Measurements from ENCODE around the gene BRAT1. TPM values are rescaled to one million over a fixed set of nuclear protein-coding genes. Genes with fewer than 3 reads are reported as not detected.

Gene BRAT1
- total RNA-seq, 1 donor from 2014 or later, result 52.7 TPM

DNA sequence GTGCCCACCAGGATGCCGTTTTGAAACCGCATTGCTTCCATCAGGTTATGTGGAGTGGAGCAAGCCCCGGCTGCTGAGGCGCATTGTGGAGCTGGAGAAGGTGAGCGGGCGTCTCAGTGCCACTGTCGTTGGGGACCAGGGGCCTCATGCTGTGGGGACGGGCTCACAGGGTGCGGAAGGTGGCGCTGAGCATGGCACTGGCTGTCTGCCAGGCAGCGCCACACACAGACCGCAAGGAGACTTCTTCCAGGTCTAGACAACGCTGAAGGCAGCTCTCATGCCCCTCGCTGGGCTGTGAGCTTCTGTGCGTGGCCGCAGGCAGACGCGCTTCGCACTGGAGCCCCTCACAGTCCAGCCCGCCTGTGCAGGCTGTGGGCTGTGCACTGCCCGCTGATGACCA is 32.5 kb upstream of the BRAT1 start:
- peaks cover 9% of the 10 kb centered on the region for H3K36me3 Mint-ChIP-seq (ENCODE audit: low read depth)
- no peak for DNase-seq (ENCODE audit: low read depth, low spot score)
- no peak overlapping the region for H3K4me3 Mint-ChIP-seq
- TF ChIP-seq, protein P1, sequence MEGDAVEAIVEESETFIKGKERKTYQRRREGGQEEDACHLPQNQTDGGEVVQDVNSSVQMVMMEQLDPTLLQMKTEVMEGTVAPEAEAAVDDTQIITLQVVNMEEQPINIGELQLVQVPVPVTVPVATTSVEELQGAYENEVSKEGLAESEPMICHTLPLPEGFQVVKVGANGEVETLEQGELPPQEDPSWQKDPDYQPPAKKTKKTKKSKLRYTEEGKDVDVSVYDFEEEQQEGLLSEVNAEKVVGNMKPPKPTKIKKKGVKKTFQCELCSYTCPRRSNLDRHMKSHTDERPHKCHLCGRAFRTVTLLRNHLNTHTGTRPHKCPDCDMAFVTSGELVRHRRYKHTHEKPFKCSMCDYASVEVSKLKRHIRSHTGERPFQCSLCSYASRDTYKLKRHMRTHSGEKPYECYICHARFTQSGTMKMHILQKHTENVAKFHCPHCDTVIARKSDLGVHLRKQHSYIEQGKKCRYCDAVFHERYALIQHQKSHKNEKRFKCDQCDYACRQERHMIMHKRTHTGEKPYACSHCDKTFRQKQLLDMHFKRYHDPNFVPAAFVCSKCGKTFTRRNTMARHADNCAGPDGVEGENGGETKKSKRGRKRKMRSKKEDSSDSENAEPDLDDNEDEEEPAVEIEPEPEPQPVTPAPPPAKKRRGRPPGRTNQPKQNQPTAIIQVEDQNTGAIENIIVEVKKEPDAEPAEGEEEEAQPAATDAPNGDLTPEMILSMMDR (conservative IDR thresholded peaks at IDR 0.05), result no peak
- H3K27me3 Mint-ChIP-seq (ENCODE audit: low read depth), result no peaks in the 10 kb centered on the region
- H3K4me1 Mint-ChIP-seq, result peaks cover 4% of the 10 kb centered on the region
- no peak overlapping the region for H3K27ac Mint-ChIP-seq (ENCODE audit: unreplicated experiment)
- H3K9me3 Mint-ChIP-seq, result no peaks in the 10 kb centered on the region

- no peaks in the 10 kb centered on the region for H3K27me3 Mint-ChIP-seq (ENCODE audit: low read depth)
- H3K36me3 Mint-ChIP-seq (ENCODE audit: low read depth), result peaks cover 8% of the 10 kb centered on the region
- no peak for DNase-seq (ENCODE audit: low read depth, low spot score)
- no peak overlapping the region for H3K27ac Mint-ChIP-seq (ENCODE audit: unreplicated experiment)
- peaks cover 5% of the 10 kb centered on the region for H3K4me1 Mint-ChIP-seq
- TF ChIP-seq, protein P1 (conservative IDR thresholded peaks at IDR 0.05), result no peak
- no peaks in the 10 kb centered on the region for H3K9me3 Mint-ChIP-seq
- H3K4me3 Mint-ChIP-seq, result no peak overlapping the region
Observed at GRCh38 chr7:2587134-2587533, 31.8 kb upstream of the BRAT1 start.

- Mint-ChIP-seq H3K36me3 (ENCODE audit: low read depth) (peaks cover 7% of the 10 kb centered on the region), H3K4me1 (peaks cover 5% of the 10 kb centered on the region), H3K9me3 (no peaks in the 10 kb centered on the region), H3K27me3 (ENCODE audit: low read depth) (no peaks in the 10 kb centered on the region), H3K4me3 (no peak overlapping the region), H3K27ac (ENCODE audit: unreplicated experiment) (peak overlapping the region; percentile 43)
- TF ChIP-seq, protein P1 (conservative IDR thresholded peaks at IDR 0.05), result no peak
- no peak for DNase-seq (ENCODE audit: low read depth, low spot score)
Observed at GRCh38 chr7:2586326-2587020, 31.1 kb upstream of the BRAT1 start.

GRCh38 chr7:2585446-2585845 is 30.1 kb upstream of the BRAT1 start:
- H3K4me1 Mint-ChIP-seq, result peaks cover 5% of the 10 kb centered on the region
- H3K27me3 Mint-ChIP-seq (ENCODE audit: low read depth), result no peaks in the 10 kb centered on the region
- H3K4me3 Mint-ChIP-seq, result no peak overlapping the region
- H3K27ac Mint-ChIP-seq (ENCODE audit: unreplicated experiment), result no peak overlapping the region
- TF ChIP-seq, protein P1 (conservative IDR thresholded peaks at IDR 0.05), result no peak
- DNase-seq (ENCODE audit: low read depth, low spot score), result no peak
- no peaks in the 10 kb centered on the region for H3K9me3 Mint-ChIP-seq
- H3K36me3 Mint-ChIP-seq (ENCODE audit: low read depth), result peaks cover 7% of the 10 kb centered on the region

DNA sequence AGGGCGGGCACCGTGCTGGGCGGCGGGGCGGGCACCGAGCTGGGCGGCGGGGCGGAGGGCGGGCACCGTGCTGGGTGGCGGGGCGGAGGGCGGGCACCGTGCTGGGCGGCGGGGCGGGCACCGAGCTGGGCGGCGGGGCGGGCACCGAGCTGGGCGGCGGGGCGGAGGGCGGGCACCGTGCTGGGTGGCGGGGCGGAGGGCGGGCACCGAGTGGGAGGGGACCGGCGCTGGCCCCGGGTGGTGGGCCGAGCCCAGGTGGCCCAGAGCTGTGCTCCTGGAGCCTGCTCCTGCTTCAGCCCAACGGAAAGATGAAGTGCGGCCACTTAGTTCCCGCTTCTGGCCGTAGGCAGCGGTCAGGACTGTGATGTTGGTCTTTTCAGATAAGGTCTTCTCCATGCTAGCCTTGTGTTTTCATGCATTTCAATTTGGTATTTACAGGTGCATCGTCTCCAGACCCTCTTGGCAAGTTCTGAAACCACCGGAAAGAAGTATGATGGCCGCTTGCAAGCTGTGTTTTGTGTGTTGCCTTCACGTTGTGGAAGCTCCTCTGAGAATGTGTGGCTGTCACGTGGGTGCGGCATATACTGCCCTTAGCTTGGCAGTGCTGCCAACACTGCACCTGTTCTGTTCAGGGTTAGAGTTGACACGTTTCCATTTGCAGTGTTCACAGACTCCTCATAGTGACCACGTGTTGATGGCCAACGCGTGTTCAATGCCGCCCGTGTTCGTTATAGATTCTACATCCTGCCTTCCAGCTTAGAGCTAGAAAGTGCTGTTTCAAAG is 28.7 kb upstream of the BRAT1 start:
- H3K9me3 Mint-ChIP-seq, result no peaks in the 10 kb centered on the region
- peak overlapping the region; percentile 68 for H3K27ac Mint-ChIP-seq (ENCODE audit: unreplicated experiment)
- peaks cover 4% of the 10 kb centered on the region for H3K36me3 Mint-ChIP-seq (ENCODE audit: low read depth)
- H3K4me3 Mint-ChIP-seq, result no peak overlapping the region
- H3K4me1 Mint-ChIP-seq, result peaks cover 5% of the 10 kb centered on the region
- DNase-seq (ENCODE audit: low read depth, low spot score), result no peak
- TF ChIP-seq, protein P1 (conservative IDR thresholded peaks at IDR 0.05), result no peak
- H3K27me3 Mint-ChIP-seq (ENCODE audit: low read depth), result no peaks in the 10 kb centered on the region
